ENCODE data around the gene ERAL1. TPM values are rescaled to one million over a fixed set of nuclear protein-coding genes. Genes with fewer than 3 reads are reported as not detected.

Gene ERAL1
- total and polyA plus RNA-seq, 2 experiments from 2014 or later, result 77.1 to 121 TPM

DNA sequence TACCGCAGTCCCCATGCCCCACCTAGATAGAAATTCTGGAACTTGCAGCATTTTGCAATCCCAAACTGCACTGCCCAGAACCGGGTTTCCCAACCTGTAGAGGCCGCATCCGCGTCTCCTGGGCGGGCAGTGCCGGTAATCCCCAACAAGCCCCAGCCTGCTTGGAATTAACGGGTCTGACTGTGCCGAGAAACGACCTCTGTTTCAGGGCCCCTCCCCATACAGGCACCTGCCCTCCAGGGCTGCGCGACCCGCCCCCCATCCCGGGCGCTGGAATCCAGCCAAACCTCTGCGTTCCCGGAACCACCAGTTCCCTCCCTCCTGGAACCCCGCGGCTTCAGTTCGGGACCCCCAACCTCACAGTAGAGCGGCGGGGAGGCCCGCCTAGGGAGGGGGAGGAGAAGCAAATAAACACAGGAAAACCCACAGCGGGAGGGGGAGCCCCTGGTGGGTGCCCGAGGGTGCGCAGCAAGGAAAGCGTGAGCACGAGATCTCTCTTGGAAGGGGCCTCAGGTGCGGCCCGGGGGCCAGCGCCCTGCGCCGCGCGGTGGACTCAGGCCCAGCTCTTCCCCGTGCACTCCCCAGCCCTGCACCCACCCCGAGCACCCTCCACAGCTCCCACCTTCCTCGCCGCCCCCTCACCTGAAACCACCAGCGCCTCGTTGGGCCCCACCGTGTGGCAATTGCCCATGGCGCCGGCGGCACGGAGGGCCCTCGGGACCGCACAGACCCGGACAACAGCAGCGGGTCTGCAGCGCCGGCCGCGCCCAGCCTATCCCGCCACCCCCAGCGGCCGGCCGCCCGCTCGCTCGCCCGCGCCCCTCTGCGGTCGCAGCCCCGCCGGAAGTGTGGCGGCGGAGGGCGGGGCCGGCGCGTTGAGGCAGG is 42.3 kb downstream of the ERAL1 start, which contains the start of gene FLOT2:
Gene FLOT2 (minus strand): TSS at position 850 of the 885 bp plus-strand sequence. CDS start 159 bp downstream, at position 691.
- H3K27ac Mint-ChIP-seq, result peak within 1 kb of the TSS; percentile 92
- peaks cover 20% of the 10 kb centered on the region for H3K27me3 Mint-ChIP-seq (ENCODE audit: insufficient read depth, low read depth, poor library complexity)
- peaks cover 34% of the 10 kb centered on the region for H3K4me1 Mint-ChIP-seq
- TF ChIP-seq JUNB (IDR thresholded peaks at IDR 0.05; ENCODE audit: unreplicated experiment) (no peak), POLR2AphosphoS5 (IDR thresholded peaks at IDR 0.05; ENCODE audit: low read depth) (peak; percentile 67), EZH2phosphoT487 (IDR thresholded peaks at IDR 0.05; ENCODE audit: unreplicated experiment) (no peak), EZH2 (IDR thresholded peaks at IDR 0.05; ENCODE audit: low read depth, unreplicated experiment) (no peak), NANOG (IDR thresholded peaks at IDR 0.05; ENCODE audit: borderline replicate concordance) (no peak), CREB1 (CRISPR knock-in tag; IDR thresholded peaks at IDR 0.05; ENCODE audit: low read depth) (no peak), ZNF331 (CRISPR knock-in tag; IDR thresholded peaks at IDR 0.05; ENCODE audit: low read depth) (no peak)
- TF ChIP-seq, protein P1, sequence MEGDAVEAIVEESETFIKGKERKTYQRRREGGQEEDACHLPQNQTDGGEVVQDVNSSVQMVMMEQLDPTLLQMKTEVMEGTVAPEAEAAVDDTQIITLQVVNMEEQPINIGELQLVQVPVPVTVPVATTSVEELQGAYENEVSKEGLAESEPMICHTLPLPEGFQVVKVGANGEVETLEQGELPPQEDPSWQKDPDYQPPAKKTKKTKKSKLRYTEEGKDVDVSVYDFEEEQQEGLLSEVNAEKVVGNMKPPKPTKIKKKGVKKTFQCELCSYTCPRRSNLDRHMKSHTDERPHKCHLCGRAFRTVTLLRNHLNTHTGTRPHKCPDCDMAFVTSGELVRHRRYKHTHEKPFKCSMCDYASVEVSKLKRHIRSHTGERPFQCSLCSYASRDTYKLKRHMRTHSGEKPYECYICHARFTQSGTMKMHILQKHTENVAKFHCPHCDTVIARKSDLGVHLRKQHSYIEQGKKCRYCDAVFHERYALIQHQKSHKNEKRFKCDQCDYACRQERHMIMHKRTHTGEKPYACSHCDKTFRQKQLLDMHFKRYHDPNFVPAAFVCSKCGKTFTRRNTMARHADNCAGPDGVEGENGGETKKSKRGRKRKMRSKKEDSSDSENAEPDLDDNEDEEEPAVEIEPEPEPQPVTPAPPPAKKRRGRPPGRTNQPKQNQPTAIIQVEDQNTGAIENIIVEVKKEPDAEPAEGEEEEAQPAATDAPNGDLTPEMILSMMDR (conservative IDR thresholded peaks at IDR 0.05; ENCODE audit: low read depth in 2 of 2), result no peak
- Histone ChIP-seq H3K9me2 (ENCODE audit: insufficient read depth) (no peaks in the 10 kb centered on the region), H3K4me2 (peak within 1 kb of the TSS; percentile 98), H3K4me3 (peak within 1 kb of the TSS; percentile 91), H3K27ac (ENCODE audit: low read depth) (peak within 1 kb of the TSS; percentile 95), H3K27me3 (ENCODE audit: insufficient read depth) (no peaks in the 10 kb centered on the region), H3K79me2 (replicated peaks; ENCODE audit: insufficient read depth) (peaks cover 50% of the 10 kb centered on the region), H4K20me1 (replicated peaks; ENCODE audit: insufficient read depth) (peaks cover 15% of the 10 kb centered on the region), H3K36me3 (ENCODE audit: insufficient read depth) (no peaks in the 10 kb centered on the region; the same call in 1 of the 2 replicates), H3K4me1 (ENCODE audit: insufficient read depth) (peaks cover 26% of the 10 kb centered on the region), H2AFZ (peak within 1 kb of the TSS; percentile 80), H3F3A (replicated peaks; ENCODE audit: low read depth) (peaks cover 47% of the 10 kb centered on the region)
- ATAC-seq, result peak; percentile 86
- H3K4me3 Mint-ChIP-seq, result peak within 1 kb of the TSS; percentile 90
- no peaks in the 10 kb centered on the region; the same call in 2 of the 3 replicates for H3K9me3 Mint-ChIP-seq
- peaks cover 34% of the 10 kb centered on the region for H3K36me3 Mint-ChIP-seq (ENCODE audit: low read depth)
- DNase-seq (ENCODE audit: low spot score), result peak; percentile 88

DNA sequence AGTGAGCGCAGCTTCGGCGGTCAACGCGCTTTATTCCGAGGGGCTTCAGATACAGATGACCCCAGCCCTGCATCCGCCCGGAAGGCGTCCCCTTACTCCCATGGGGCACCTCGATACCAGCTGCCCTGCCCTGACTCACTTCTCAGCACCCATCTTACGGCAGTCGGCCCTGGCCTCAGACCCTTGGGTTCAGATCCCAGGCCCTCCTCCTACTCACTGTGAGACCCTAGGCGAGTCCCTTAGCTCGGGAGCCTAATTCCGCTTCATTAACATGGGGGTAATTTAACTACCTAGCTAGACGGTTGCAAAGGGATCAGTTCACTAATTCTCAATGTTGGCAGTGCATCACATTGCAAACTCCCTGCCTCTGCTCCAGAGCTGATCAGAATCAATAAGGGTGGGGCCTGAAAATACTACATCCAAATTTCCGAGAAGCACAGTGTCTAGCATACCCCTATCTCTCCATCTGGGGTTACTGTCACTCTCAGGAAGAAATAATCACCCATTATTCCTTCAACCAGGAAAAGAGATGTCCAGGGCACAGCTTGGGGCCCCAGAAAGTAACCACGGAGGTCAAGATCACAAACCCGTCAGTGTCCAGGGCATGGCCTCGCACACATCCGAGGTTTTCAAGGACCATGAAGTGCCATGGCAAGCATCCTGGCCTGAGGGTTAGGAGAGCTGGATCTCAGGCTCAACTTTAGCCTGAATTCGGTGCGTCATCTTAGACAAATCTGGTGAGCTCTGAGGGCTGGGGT is 43.1 kb downstream of the ERAL1 start:
- Histone ChIP-seq H3K36me3 (ENCODE audit: insufficient read depth) (no peaks in the 10 kb centered on the region; the same call in 1 of the 2 replicates), H3K4me1 (ENCODE audit: insufficient read depth) (peaks cover 27% of the 10 kb centered on the region), H3K9me2 (ENCODE audit: insufficient read depth) (no peaks in the 10 kb centered on the region), H3K27me3 (ENCODE audit: insufficient read depth) (no peaks in the 10 kb centered on the region), H3K4me3 (peak overlapping the region; percentile 91), H2AFZ (peak overlapping the region; percentile 70; the same call in 1 of the 2 replicates), H4K20me1 (replicated peaks; ENCODE audit: insufficient read depth) (peaks cover 15% of the 10 kb centered on the region), H3K79me2 (replicated peaks; ENCODE audit: insufficient read depth) (peaks cover 51% of the 10 kb centered on the region), H3K27ac (ENCODE audit: low read depth) (peak overlapping the region; percentile 85), H3F3A (replicated peaks; ENCODE audit: low read depth) (peaks cover 48% of the 10 kb centered on the region), H3K4me2 (peak overlapping the region; percentile 98)
- H3K27me3 Mint-ChIP-seq (ENCODE audit: insufficient read depth, low read depth, poor library complexity), result peaks cover 21% of the 10 kb centered on the region
- no peaks in the 10 kb centered on the region; the same call in 2 of the 3 replicates for H3K9me3 Mint-ChIP-seq
- H3K4me3 Mint-ChIP-seq, result peak overlapping the region; percentile 90
- H3K36me3 Mint-ChIP-seq (ENCODE audit: low read depth), result peaks cover 31% of the 10 kb centered on the region
- peaks cover 35% of the 10 kb centered on the region for H3K4me1 Mint-ChIP-seq
- peak; percentile 14 for ATAC-seq
- peak overlapping the region; percentile 92 for H3K27ac Mint-ChIP-seq
- no peak for DNase-seq (ENCODE audit: low spot score)
- TF ChIP-seq CREB1 (CRISPR knock-in tag; IDR thresholded peaks at IDR 0.05; ENCODE audit: low read depth), result no peak
- TF ChIP-seq, protein P2, sequence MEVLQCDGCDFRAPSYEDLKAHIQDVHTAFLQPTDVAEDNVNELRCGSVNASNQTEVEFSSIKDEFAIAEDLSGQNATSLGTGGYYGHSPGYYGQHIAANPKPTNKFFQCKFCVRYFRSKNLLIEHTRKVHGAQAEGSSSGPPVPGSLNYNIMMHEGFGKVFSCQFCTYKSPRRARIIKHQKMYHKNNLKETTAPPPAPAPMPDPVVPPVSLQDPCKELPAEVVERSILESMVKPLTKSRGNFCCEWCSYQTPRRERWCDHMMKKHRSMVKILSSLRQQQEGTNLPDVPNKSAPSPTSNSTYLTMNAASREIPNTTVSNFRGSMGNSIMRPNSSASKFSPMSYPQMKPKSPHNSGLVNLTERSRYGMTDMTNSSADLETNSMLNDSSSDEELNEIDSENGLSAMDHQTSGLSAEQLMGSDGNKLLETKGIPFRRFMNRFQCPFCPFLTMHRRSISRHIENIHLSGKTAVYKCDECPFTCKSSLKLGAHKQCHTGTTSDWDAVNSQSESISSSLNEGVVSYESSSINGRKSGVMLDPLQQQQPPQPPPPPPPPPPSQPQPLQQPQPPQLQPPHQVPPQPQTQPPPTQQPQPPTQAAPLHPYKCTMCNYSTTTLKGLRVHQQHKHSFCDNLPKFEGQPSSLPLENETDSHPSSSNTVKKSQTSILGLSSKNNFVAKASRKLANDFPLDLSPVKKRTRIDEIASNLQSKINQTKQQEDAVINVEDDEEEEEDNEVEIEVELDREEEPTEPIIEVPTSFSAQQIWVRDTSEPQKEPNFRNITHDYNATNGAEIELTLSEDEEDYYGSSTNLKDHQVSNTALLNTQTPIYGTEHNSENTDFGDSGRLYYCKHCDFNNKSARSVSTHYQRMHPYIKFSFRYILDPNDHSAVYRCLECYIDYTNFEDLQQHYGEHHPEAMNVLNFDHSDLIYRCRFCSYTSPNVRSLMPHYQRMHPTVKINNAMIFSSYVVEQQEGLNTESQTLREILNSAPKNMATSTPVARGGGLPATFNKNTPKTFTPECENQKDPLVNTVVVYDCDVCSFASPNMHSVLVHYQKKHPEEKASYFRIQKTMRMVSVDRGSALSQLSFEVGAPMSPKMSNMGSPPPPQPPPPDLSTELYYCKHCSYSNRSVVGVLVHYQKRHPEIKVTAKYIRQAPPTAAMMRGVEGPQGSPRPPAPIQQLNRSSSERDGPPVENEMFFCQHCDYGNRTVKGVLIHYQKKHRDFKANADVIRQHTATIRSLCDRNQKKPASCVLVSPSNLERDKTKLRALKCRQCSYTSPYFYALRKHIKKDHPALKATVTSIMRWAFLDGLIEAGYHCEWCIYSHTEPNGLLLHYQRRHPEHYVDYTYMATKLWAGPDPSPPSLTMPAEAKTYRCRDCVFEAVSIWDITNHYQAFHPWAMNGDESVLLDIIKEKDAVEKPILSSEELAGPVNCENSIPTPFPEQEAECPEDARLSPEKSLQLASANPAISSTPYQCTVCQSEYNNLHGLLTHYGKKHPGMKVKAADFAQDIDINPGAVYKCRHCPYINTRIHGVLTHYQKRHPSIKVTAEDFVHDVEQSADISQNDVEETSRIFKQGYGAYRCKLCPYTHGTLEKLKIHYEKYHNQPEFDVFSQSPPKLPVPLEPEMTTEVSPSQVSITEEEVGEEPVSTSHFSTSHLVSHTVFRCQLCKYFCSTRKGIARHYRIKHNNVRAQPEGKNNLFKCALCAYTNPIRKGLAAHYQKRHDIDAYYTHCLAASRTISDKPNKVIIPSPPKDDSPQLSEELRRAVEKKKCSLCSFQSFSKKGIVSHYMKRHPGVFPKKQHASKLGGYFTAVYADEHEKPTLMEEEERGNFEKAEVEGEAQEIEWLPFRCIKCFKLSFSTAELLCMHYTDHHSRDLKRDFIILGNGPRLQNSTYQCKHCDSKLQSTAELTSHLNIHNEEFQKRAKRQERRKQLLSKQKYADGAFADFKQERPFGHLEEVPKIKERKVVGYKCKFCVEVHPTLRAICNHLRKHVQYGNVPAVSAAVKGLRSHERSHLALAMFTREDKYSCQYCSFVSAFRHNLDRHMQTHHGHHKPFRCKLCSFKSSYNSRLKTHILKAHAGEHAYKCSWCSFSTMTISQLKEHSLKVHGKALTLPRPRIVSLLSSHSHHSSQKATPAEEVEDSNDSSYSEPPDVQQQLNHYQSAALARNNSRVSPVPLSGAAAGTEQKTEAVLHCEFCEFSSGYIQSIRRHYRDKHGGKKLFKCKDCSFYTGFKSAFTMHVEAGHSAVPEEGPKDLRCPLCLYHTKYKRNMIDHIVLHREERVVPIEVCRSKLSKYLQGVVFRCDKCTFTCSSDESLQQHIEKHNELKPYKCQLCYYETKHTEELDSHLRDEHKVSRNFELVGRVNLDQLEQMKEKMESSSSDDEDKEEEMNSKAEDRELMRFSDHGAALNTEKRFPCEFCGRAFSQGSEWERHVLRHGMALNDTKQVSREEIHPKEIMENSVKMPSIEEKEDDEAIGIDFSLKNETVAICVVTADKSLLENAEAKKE (CRISPR knock-in tag; IDR thresholded peaks at IDR 0.05), result no peak
- peak; percentile 27; the same call in 1 of the 2 replicates for TF ChIP-seq POLR2AphosphoS5 (IDR thresholded peaks at IDR 0.05; ENCODE audit: low read depth)
- no peak for TF ChIP-seq STAT1 (IDR thresholded peaks at IDR 0.05; ENCODE audit: unreplicated experiment)
- TF ChIP-seq ZNF331 (CRISPR knock-in tag; IDR thresholded peaks at IDR 0.05; ENCODE audit: low read depth), result no peak

All from GM23338 (cell line).